ENCODE measurements around the gene POM121L2. TPM values are rescaled to one million over a fixed set of nuclear protein-coding genes. Genes with fewer than 3 reads are reported as not detected.

POM121L2 gene
- total RNA-seq, result not detected
- under 1 TPM in 1 of 3 donors, not detected in 2; 0.03 TPM for polyA plus RNA-seq
- long read RNA-seq, donor 1, result 0 reads
- long read RNA-seq, donor 2, result 0 reads
- long read RNA-seq, donor 3, result 0 reads
- long read RNA-seq, donor 4, result 0 reads
- long read RNA-seq, donor 5, result 0 reads
- long read RNA-seq, donor 6, result 0 reads
- long read RNA-seq, donor 7, result 0 reads
- long read RNA-seq, donor 8, result 0 reads
- long read RNA-seq, donor 9, result 0 reads
- long read RNA-seq, donor 10, result 0 reads

- no peak within 1 kb of the TSS for H3K27ac ChIP-seq
- TF ChIP-seq POLR2A (IDR thresholded peaks at IDR 0.05) (no peak), CTCF (IDR thresholded peaks at IDR 0.05) (peak in 5 of 6 experiments; percentile 36 to 55 (median 49))
- peaks cover 0 to 12% of the 10 kb centered on the region in 2 donors for H3K4me1 ChIP-seq (replicated peaks in 1 of 2)
- H3K4me3 ChIP-seq, result peak within 1 kb of the TSS in 2 of 4 donors; percentile 16 to 50
- H3K9me3 ChIP-seq (replicated peaks in 1 of 3), result no peaks in the 10 kb centered on the region
- 1 to 3% (median 1%) methylated on average over 10 to 64 of the region's 64 CpGs for WGBS, 4 donors
- peaks cover 54% of the 10 kb centered on the region for H3K27me3 ChIP-seq
- peak; percentile 31 to 76 (median 46) for DNase-seq
- intact Hi-C loops (cut with DNase I), result no loop called here
- H3K36me3 ChIP-seq (replicated peaks in 1 of 2), result no peaks in the 10 kb centered on the region
These were observed at the start of gene POM121L2 for GRCh38 chr6:27312146-27312949. Gene POM121L2, minus strand, starts transcription at chr6:27312273. Its CDS starts 103 bp downstream, at chr6:27312170.

GRCh38 chr6:27359231-27359630 is 47.2 kb upstream of the POM121L2 start:
- intact Hi-C loops (cut with DNase I), result no loop called here
- no peak for DNase-seq
- H3K9me3 ChIP-seq (replicated peaks in 1 of 3), result peaks cover 0 to 11% (median 10%) of the 10 kb centered on the region in 3 donors
- H3K27me3 ChIP-seq, result no peaks in the 10 kb centered on the region
- no peaks in the 10 kb centered on the region for H3K4me1 ChIP-seq (replicated peaks in 1 of 2)
- WGBS, 4 donors, result 94 to 100% (median 95%) methylated on average over 1 of the region's 1 CpG
- no peaks in the 10 kb centered on the region for H3K36me3 ChIP-seq (replicated peaks in 1 of 2)
- H3K4me3 ChIP-seq, result peak overlapping the region in 1 of 4 donors; percentile 3
- TF ChIP-seq POLR2A (IDR thresholded peaks at IDR 0.05) (no peak), CTCF (IDR thresholded peaks at IDR 0.05) (no peak)
- H3K27ac ChIP-seq, result no peak overlapping the region

- H3K4me1 ChIP-seq (replicated peaks in 1 of 2), result no peaks in the 10 kb centered on the region
- TF ChIP-seq POLR2A (IDR thresholded peaks at IDR 0.05) (no peak), CTCF (IDR thresholded peaks at IDR 0.05) (no peak)
- H3K27me3 ChIP-seq, result no peaks in the 10 kb centered on the region
- 67 to 96% (median 70%) methylated on average over 2 of the region's 2 CpGs for WGBS, 4 donors
- peaks cover 0 to 11% (median 10%) of the 10 kb centered on the region in 3 donors for H3K9me3 ChIP-seq (replicated peaks in 1 of 3)
- no peak overlapping the region for H3K4me3 ChIP-seq
- no peaks in the 10 kb centered on the region for H3K36me3 ChIP-seq (replicated peaks in 1 of 2)
- intact Hi-C loops (cut with DNase I), result no loop called here
- no peak for DNase-seq
- H3K27ac ChIP-seq, result no peak overlapping the region
These were observed 46.7 kb upstream of the POM121L2 start for GRCh38 chr6:27358786-27359185.

- Histone ChIP-seq H3K4me3 (no peak overlapping the region), H3K9me3 (replicated peaks in 1 of 3) (peaks cover 0 to 10% (median 6%) of the 10 kb centered on the region in 3 donors)
These were observed 40.8 kb upstream of the POM121L2 start for GRCh38 chr6:27352850-27353249.

More at GRCh38 chr6:27352850-27353249, 40.8 kb upstream of the POM121L2 start:
- intact Hi-C loops (cut with DNase I), result no loop called here
- Histone ChIP-seq H3K36me3 (replicated peaks in 1 of 2) (no peaks in the 10 kb centered on the region), H3K4me1 (replicated peaks in 1 of 2) (no peaks in the 10 kb centered on the region), H3K27ac (no peak overlapping the region), H3K27me3 (no peaks in the 10 kb centered on the region)
- no peak for TF ChIP-seq POLR2A (IDR thresholded peaks at IDR 0.05)
- TF ChIP-seq CTCF (IDR thresholded peaks at IDR 0.05), result no peak
- no peak for DNase-seq
- WGBS, 4 donors, result 78 to 84% (median 79%) methylated on average over 4 of the region's 4 CpGs

All from adrenal gland (tissue), 19 donors.